ENCODE measurements around the gene NAXD.
A peak's percentile ranks its signal among the peaks of the same experiment; 100 is the strongest.
"Not testable (repeated sequence)": the region's sequence is repeated elsewhere in the genome, so short reads cannot be mapped to it uniquely, and the experiment has no call there.

NAXD gene

DNA sequence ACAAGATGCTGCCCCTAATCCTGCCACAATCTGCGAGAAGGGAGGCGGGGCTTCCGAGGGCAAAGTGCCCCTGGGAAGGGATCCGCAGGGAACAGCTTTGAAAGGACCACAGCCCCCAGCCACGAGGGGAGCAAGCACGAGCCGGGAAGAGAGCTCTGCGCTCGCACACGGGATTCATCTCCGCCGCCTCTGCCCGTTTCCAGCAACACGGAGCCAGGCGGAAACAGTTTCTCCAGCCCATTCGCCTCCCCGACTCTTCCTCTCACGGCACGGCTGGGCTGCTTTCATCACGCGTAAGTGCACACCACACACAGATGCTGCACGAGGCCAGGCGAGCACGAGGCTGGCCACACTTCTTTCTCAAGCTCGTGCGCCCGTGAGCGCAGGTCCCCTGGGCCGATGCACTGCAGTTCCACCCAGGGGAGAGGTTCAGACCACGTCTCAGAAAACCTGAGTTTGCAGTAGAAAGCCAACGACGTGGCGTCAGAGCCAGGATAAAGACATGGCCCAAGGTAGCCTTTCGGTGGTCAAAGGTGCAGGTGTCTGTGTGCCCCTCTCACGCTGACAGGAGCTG, 33.6 kb downstream of the NAXD start:
- H3K9me3 Mint-ChIP-seq: no peaks in the 10 kb centered on the region
- H3K4me1 Mint-ChIP-seq (ENCODE audit: low read depth): peaks cover 3% of the 10 kb centered on the region

GRCh38 chr13:110649551-110649950, 34.2 kb downstream of the NAXD start:
- Mint-ChIP-seq H3K4me3 (no peak overlapping the region), H3K27ac (no peak overlapping the region), H3K9me3 (no peaks in the 10 kb centered on the region), H3K36me3 (ENCODE audit: low read depth) (peaks cover 18% of the 10 kb centered on the region), H3K4me1 (ENCODE audit: low read depth) (peaks cover 2% of the 10 kb centered on the region), H3K27me3 (ENCODE audit: low read depth) (no peaks in the 10 kb centered on the region)
- no peak for DNase-seq (ENCODE audit: low spot score)

More for the DNA sequence above, 33.6 kb downstream of the NAXD start:
- H3K27me3 Mint-ChIP-seq (ENCODE audit: low read depth): no peaks in the 10 kb centered on the region
- DNase-seq (ENCODE audit: low spot score): no peak
- no peak overlapping the region for H3K27ac Mint-ChIP-seq
- no peak overlapping the region for H3K4me3 Mint-ChIP-seq
- H3K36me3 Mint-ChIP-seq (ENCODE audit: low read depth): peaks cover 18% of the 10 kb centered on the region

DNA sequence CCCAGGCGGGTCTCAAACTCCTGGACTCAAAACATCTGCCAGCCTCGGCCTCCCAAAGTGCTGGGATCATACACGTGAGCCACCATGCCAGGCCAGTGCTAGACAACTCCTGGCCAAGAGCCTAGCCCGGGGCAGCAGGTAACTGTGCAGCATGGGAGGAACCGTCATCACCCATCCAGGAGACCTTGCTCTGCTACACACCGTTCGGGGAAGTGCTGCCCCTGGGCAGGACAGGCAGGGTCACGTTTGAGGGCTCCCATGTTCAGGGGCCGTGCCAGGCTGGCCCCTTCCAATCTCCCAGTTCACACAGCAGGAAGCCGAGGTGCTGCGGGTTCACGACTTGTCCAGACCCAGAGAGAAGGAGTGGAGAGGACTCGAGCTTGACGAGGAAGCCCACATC, 35.1 kb downstream of the NAXD start:
- Mint-ChIP-seq H3K27me3 (ENCODE audit: low read depth) (no peaks in the 10 kb centered on the region), H3K4me1 (ENCODE audit: low read depth) (no peaks in the 10 kb centered on the region), H3K9me3 (no peaks in the 10 kb centered on the region), H3K4me3 (no peak overlapping the region), H3K36me3 (ENCODE audit: low read depth) (peaks cover 16% of the 10 kb centered on the region), H3K27ac (no peak overlapping the region)
- DNase-seq (ENCODE audit: low spot score): no peak

- peaks cover 18% of the 10 kb centered on the region for H3K36me3 Mint-ChIP-seq (ENCODE audit: low read depth)
- no peak overlapping the region for H3K27ac Mint-ChIP-seq
Observed at GRCh38 chr13:110651271-110651670, 35.9 kb downstream of the NAXD start.

GRCh38 chr13:110651726-110652230, 36.4 kb downstream of the NAXD start:
- Mint-ChIP-seq H3K4me1 (ENCODE audit: low read depth) (peaks cover 4% of the 10 kb centered on the region), H3K27ac (no peak overlapping the region), H3K9me3 (peaks cover 3% of the 10 kb centered on the region), H3K27me3 (ENCODE audit: low read depth) (no peaks in the 10 kb centered on the region), H3K4me3 (no peak overlapping the region), H3K36me3 (ENCODE audit: low read depth) (peaks cover 19% of the 10 kb centered on the region)
- no peak for DNase-seq (ENCODE audit: low spot score)

More at GRCh38 chr13:110651271-110651670, 35.9 kb downstream of the NAXD start:
- H3K4me1 Mint-ChIP-seq (ENCODE audit: low read depth): peaks cover 2% of the 10 kb centered on the region
- DNase-seq (ENCODE audit: low spot score): no peak
- H3K4me3 Mint-ChIP-seq: no peak overlapping the region
- H3K27me3 Mint-ChIP-seq (ENCODE audit: low read depth): no peaks in the 10 kb centered on the region
- peaks cover 2% of the 10 kb centered on the region for H3K9me3 Mint-ChIP-seq

GRCh38 chr13:110652231-110652730, 36.9 kb downstream of the NAXD start:
- peaks cover 4% of the 10 kb centered on the region for H3K4me1 Mint-ChIP-seq (ENCODE audit: low read depth)
- H3K36me3 Mint-ChIP-seq (ENCODE audit: low read depth): peaks cover 21% of the 10 kb centered on the region
- peaks cover 3% of the 10 kb centered on the region for H3K9me3 Mint-ChIP-seq
- no peak overlapping the region for H3K4me3 Mint-ChIP-seq
- H3K27ac Mint-ChIP-seq: no peak overlapping the region
- no peak for DNase-seq (ENCODE audit: low spot score)
- no peaks in the 10 kb centered on the region for H3K27me3 Mint-ChIP-seq (ENCODE audit: low read depth)

DNA sequence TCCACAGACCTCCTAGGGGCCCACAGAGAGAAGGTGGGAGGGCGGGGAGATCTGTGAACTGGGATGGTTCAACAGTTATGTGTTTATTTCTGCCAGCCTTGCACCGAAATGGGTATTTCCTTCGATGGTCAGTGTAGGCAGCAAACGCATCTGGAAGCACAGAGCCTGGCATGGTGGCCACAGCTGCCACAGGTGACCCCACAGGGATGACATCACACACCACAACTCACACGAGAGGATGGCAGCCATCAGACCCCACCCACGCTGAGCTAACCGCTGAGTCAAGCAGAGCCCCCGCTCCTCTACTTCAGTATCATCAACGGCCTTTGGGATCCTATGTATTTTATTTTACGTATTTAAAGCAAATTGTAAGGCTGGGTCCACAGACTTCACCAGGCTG, 37.4 kb downstream of the NAXD start:
- no peak for DNase-seq (ENCODE audit: low spot score)
- no peak overlapping the region for H3K4me3 Mint-ChIP-seq
- H3K27me3 Mint-ChIP-seq (ENCODE audit: low read depth): no peaks in the 10 kb centered on the region
- H3K4me1 Mint-ChIP-seq (ENCODE audit: low read depth): peaks cover 5% of the 10 kb centered on the region
- H3K27ac Mint-ChIP-seq: no peak overlapping the region
- H3K9me3 Mint-ChIP-seq: peaks cover 5% of the 10 kb centered on the region
- H3K36me3 Mint-ChIP-seq (ENCODE audit: low read depth): peaks cover 25% of the 10 kb centered on the region

- no peak for DNase-seq (ENCODE audit: low spot score)
- H3K27me3 Mint-ChIP-seq (ENCODE audit: low read depth): no peaks in the 10 kb centered on the region
- peaks cover 29% of the 10 kb centered on the region for H3K36me3 Mint-ChIP-seq (ENCODE audit: low read depth)
- H3K9me3 Mint-ChIP-seq: peaks cover 10% of the 10 kb centered on the region
- no peak overlapping the region for H3K27ac Mint-ChIP-seq
- H3K4me1 Mint-ChIP-seq (ENCODE audit: low read depth): peaks cover 10% of the 10 kb centered on the region
- no peak overlapping the region for H3K4me3 Mint-ChIP-seq
Observed at GRCh38 chr13:110653271-110653670, 37.9 kb downstream of the NAXD start.

- Mint-ChIP-seq H3K4me1 (ENCODE audit: low read depth) (peaks cover 12% of the 10 kb centered on the region), H3K27me3 (ENCODE audit: low read depth) (no peaks in the 10 kb centered on the region), H3K4me3 (no peak overlapping the region), H3K9me3 (peaks cover 11% of the 10 kb centered on the region), H3K36me3 (ENCODE audit: low read depth) (peaks cover 31% of the 10 kb centered on the region), H3K27ac (no peak overlapping the region)
- no peak for DNase-seq (ENCODE audit: low spot score)
Observed at GRCh38 chr13:110653851-110654250, 38.5 kb downstream of the NAXD start.

GRCh38 chr13:110657196-110657595, 41.9 kb downstream of the NAXD start:
- peaks cover 53% of the 10 kb centered on the region for H3K36me3 Mint-ChIP-seq (ENCODE audit: low read depth)
- no peak overlapping the region for H3K27ac Mint-ChIP-seq
- H3K4me1 Mint-ChIP-seq (ENCODE audit: low read depth): peaks cover 14% of the 10 kb centered on the region
- H3K27me3 Mint-ChIP-seq (ENCODE audit: low read depth): no peaks in the 10 kb centered on the region
- peaks cover 29% of the 10 kb centered on the region for H3K9me3 Mint-ChIP-seq
- no peak for DNase-seq (ENCODE audit: low spot score)
- H3K4me3 Mint-ChIP-seq: no peak overlapping the region

DNA sequence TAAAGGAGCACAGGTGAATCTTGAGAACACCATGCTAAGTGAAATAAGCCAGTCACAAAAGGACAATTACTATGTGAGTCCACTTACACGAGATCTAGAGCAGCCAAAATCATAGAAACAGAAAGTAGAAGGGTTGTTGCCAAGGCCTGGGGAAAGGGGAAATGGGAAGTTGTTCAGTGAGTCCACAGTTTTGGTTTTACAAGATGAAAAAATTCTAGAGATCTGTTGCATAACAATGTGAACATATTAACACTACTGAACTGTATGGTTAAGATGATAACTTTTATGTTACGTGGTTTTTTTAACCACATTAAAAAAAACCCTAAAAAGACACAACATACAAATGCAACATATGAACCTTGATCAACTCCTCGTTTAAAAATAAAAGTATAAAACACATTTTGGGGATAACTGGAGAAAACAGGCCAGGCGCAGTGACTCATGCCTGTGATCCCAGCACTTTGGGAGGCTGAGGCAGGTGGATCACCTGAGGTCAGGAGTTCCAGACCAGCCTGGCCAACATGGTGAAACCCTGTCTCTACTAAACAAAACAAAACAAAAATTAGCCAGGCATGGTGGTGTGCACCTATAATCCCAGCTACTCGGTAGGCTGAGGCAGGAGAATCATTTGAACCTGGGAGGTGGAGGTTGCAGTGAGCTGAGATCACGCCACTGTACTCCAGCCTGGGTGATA, 43.0 kb downstream of the NAXD start:
- DNase-seq (ENCODE audit: low spot score); H3K27me3 Mint-ChIP-seq (ENCODE audit: low read depth): not testable (repeated sequence)
- Mint-ChIP-seq H3K36me3 (ENCODE audit: low read depth) (peaks cover 65% of the 10 kb centered on the region), H3K4me3 (peak overlapping the region; percentile 8), H3K9me3 (peaks cover 33% of the 10 kb centered on the region), H3K4me1 (ENCODE audit: low read depth) (peaks cover 14% of the 10 kb centered on the region), H3K27ac (peak overlapping the region; percentile 60)

DNA sequence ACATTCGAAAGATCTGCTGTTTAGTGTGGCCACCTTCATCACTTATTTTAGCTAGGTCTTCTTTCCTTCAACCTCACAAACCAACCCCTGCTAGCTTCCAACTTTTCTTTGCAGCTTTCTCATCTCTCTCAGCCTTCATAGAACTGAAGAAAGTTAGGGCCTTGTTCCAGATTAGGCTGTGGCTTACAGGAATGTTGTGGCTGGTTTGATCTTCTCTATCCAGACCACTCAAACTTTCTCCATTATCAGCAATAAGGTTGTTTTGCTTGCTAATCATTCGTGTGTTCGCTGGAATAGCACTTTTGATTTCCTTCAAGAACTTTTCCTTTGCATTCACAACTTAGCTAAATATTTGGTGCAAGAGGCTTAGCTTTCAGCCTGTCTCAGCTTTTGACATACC, 45.9 kb downstream of the NAXD start:
- Mint-ChIP-seq H3K36me3 (ENCODE audit: low read depth) (peaks cover 72% of the 10 kb centered on the region), H3K9me3 (peaks cover 31% of the 10 kb centered on the region), H3K4me3 (no peak overlapping the region), H3K27ac (no peak overlapping the region), H3K27me3 (ENCODE audit: low read depth) (no peaks in the 10 kb centered on the region), H3K4me1 (ENCODE audit: low read depth) (peaks cover 12% of the 10 kb centered on the region)
- DNase-seq (ENCODE audit: low spot score): no peak

DNA sequence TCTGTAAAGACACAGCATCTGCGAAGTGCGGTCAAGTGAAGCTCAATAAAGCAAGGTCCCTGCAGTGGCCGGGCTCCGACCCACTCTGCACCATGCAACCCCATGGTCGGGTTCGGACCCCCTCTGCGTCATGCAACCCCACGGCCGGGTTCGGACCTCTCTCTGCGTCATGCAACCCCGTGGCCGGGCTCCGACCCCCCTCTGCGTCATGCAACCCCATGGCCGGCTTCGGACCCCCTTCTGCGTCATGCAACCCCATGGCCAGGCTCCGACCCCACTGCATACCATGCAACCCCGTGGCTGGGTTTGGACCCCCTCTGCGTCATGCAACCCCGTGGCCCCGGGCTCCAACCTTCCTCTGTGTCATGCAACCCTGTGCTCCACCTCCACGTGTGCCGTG, 46.7 kb downstream of the NAXD start:
- Mint-ChIP-seq H3K27me3 (ENCODE audit: low read depth) (no peaks in the 10 kb centered on the region), H3K9me3 (peaks cover 30% of the 10 kb centered on the region), H3K4me3 (no peak overlapping the region), H3K4me1 (ENCODE audit: low read depth) (peaks cover 11% of the 10 kb centered on the region), H3K36me3 (ENCODE audit: low read depth) (peaks cover 73% of the 10 kb centered on the region), H3K27ac (no peak overlapping the region)
- DNase-seq (ENCODE audit: low spot score): no peak

DNA sequence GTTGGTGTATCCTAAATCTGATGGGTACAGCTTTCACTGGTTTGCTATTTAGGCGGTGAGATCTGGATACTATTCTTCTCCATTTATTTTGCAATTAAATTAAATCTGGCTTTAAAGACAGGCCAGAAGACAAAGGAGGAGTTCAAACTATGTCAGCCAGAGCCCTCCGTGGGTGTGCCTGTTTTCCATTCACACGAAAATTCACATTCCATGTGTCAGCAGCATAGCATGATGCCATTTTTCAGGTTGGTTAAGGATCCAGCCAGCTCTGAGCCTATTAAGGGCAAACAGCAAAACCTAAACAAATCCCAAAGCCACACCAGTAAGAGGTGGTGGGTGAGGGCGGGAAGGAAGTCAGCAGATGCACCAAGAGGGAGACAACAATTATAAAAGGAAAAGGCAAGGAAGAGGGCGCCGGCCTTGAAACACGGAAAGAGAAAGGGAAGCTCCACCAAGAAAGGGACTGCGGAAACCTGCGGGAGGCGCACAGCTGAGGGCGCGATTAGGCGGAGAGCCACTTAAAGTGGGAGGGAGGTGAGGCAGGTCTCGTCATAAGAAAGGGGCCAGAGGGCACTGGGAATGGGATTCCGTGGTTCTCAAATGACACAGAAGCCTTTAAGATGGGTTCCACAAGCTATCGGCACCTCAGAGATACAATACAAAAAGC, 47.6 kb downstream of the NAXD start:
- Mint-ChIP-seq H3K4me1 (ENCODE audit: low read depth) (peaks cover 8% of the 10 kb centered on the region), H3K9me3 (peaks cover 26% of the 10 kb centered on the region), H3K4me3 (no peak overlapping the region), H3K27ac (no peak overlapping the region), H3K36me3 (ENCODE audit: low read depth) (peaks cover 72% of the 10 kb centered on the region), H3K27me3 (ENCODE audit: low read depth) (no peaks in the 10 kb centered on the region)
- DNase-seq (ENCODE audit: low spot score): no peak
